Gastroesophageal sphincter (tissue), 3 donors: Measurements from ENCODE around the gene CNTNAP5.

Experiments
- CTCF ChIP-seq, 4 experiments: fragments of 200-600 bp in 2 of 4; fragments of 450-650 bp in 2 of 4; sonication (generic) in 1 of 4; IDR thresholded peaks; one replicate each; pipeline ENCODE4 v1.5.1; 2017 to 2019; ENCODE audit warnings: antibody characterized with exemption in 4 of 4, mild to moderate bottlenecking in 2 of 4, moderate library complexity in 2 of 4
- EP300 ChIP-seq: sonication (generic); formaldehyde crosslinking; IDR thresholded peaks from one replicate; pipeline ENCODE4 v1.6.1; 2017; ENCODE audit warnings: antibody characterized with exemption, mild to moderate bottlenecking
- POLR2A ChIP-seq, 2 donors: fragments of 450-650 bp; IDR thresholded peaks; one replicate each; pipeline ENCODE4 v1.6.1; 2017; ENCODE audit warnings: antibody characterized with exemption in 2 of 2, mild to moderate bottlenecking in 2 of 2, moderate library complexity in 1 of 2

GRCh38 chr2:124586210-124586609 lies 561.1 kb downstream of the CNTNAP5 start:
- TF ChIP-seq CTCF (IDR thresholded peaks at IDR 0.05) (no peak), POLR2A (IDR thresholded peaks at IDR 0.05) (no peak), EP300 (no peak)
